ENCODE measurements around the gene SIDT1. TPM values are rescaled to one million over a fixed set of nuclear protein-coding genes. Genes with fewer than 3 reads are reported as not detected.
A peak's percentile ranks its signal among the peaks of the same experiment; 100 is the strongest.

SIDT1 gene
- total and polyA plus RNA-seq, 2 donors (not counting 1 experiment from before 2014, with no cell fraction given): 53.2 to 84.4 TPM

DNA sequence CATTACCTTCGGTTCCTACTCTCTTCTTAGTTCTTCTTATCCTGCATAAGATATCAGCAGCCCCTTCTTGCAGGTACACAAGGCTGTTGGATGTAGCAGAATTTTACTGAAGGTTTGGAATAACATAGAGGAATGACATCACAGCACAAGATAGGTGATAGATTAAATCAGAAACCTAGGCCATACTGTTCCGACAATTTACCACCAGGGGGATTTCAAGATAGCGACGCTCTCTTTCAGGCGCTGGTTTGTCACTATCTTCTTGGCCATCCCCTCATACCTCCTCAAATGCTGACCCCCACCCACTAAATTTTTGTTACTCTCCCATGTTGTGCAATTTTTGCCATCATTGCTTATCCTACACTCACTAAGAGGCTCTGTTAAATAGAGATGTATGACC is 3.5 kb downstream of the SIDT1 start:
- CTCF ChIA-PET: interaction anchor here (0.7 to 4.6 kb wide), 4 partner anchors 11 to 42 kb away, joined by 3 to 24 read pairs (median 5); no protein-coding TSS in a partner anchor

DNA sequence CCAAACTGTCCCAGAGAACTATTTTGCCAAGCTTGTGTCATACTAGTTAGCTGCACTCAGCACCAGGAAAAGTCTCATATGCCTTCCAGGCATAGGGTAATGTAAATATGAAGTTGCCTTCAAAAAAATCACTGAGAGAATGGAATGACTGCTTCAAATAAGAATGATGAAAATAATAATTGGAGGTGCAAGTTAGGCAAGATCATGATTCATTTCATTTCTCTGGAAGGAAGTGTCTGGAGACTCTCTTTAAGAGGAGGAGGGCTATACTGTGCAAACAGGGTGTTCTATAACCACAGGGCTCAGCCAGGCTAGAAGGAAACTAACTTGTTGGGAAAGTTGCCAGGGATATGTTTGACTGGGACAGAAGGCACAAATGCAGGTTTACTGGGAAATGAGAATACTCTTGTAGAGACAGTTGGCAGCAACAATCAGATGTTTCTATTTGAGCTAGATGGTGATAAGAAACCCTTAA is 4.3 kb downstream of the SIDT1 start:
- peak overlapping the region; percentile 21 for H3K27ac Mint-ChIP-seq
- DNase-seq (no peak), ATAC-seq (ENCODE audit: low read depth) (no peak)
- H4K20me1 ChIP-seq (ENCODE audit: control insufficient read depth, insufficient read depth, low read length, poor library complexity, severe bottlenecking): no peaks in the 10 kb centered on the region
- H3K9ac ChIP-seq (ENCODE audit: low read length): no peak overlapping the region
- H3K4me2 ChIP-seq (replicated peaks; ENCODE audit: low read depth, low read length, poor library complexity, severe bottlenecking): no peak overlapping the region
- POLR2A ChIA-PET: interaction anchor here (0.6 kb wide), 1 partner anchor 918 kb away, joined by 5 read pairs; no protein-coding TSS in a partner anchor
- intact Hi-C loops (cut with micrococcal nuclease): loop anchor here (10.0 kb wide), 1 partner anchor 972 kb away; the partner anchor contains the start of genes ATG3 and SLC35A5
- H3K4me3 ChIP-seq (ENCODE audit: control extremely low read depth in 1 of 5, extremely low read depth in 1 of 5, insufficient read depth in 1 of 5, low read depth in 2 of 5, low read length in 4 of 5): no peak overlapping the region
- H3K9me3 ChIP-seq (ENCODE audit: control extremely low read depth in 1 of 3, control insufficient read depth in 2 of 3, insufficient read depth in 1 of 3, low read length in 2 of 3): peaks cover under 1 to 4% (median 3%) of the 10 kb centered on the region in 3 donors
- peaks cover 3 to 13% of the 10 kb centered on the region in 2 experiments for H3K36me3 ChIP-seq (replicated peaks in 1 of 2; ENCODE audit: control extremely low read depth in 1 of 2, control insufficient read depth in 1 of 2, extremely low read depth in 1 of 2, insufficient read depth in 2 of 2, low read length in 1 of 2)
- CTCF ChIA-PET: interaction anchor here (0.7 to 4.6 kb wide), 7 partner anchors 10 to 69 kb away, joined by 3 to 24 read pairs (median 4); no protein-coding TSS in a partner anchor
- H3K9me3 Mint-ChIP-seq (ENCODE audit: insufficient read depth): no peaks in the 10 kb centered on the region
- peaks cover 52% of the 10 kb centered on the region for H3K4me1 Mint-ChIP-seq
- no peak overlapping the region for H2AFZ ChIP-seq (ENCODE audit: insufficient read depth, low read depth, low read length, poor library complexity, severe bottlenecking)
- peaks cover 76% of the 10 kb centered on the region for H3K79me2 ChIP-seq (ENCODE audit: control insufficient read depth, insufficient read depth, low read length)
- no peaks in the 10 kb centered on the region for H3K27me3 Mint-ChIP-seq
- H3K27me3 ChIP-seq (replicated peaks in 1 of 4; ENCODE audit: control extremely low read depth in 1 of 4, control insufficient read depth in 3 of 4, insufficient read depth in 4 of 4, low read length in 3 of 4): no peaks in the 10 kb centered on the region
- no peak for TF ChIP-seq EZH2 (IDR thresholded peaks at IDR 0.05; ENCODE audit: borderline replicate concordance, insufficient read depth, low read depth, low read length, poor library complexity, severe bottlenecking)
- TF ChIP-seq, protein P1, sequence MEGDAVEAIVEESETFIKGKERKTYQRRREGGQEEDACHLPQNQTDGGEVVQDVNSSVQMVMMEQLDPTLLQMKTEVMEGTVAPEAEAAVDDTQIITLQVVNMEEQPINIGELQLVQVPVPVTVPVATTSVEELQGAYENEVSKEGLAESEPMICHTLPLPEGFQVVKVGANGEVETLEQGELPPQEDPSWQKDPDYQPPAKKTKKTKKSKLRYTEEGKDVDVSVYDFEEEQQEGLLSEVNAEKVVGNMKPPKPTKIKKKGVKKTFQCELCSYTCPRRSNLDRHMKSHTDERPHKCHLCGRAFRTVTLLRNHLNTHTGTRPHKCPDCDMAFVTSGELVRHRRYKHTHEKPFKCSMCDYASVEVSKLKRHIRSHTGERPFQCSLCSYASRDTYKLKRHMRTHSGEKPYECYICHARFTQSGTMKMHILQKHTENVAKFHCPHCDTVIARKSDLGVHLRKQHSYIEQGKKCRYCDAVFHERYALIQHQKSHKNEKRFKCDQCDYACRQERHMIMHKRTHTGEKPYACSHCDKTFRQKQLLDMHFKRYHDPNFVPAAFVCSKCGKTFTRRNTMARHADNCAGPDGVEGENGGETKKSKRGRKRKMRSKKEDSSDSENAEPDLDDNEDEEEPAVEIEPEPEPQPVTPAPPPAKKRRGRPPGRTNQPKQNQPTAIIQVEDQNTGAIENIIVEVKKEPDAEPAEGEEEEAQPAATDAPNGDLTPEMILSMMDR (IDR thresholded peaks at IDR 0.05): no peak
- no peak overlapping the region for H3K27ac ChIP-seq (ENCODE audit: low read length in 2 of 2)
- peaks cover 30 to 31% of the 10 kb centered on the region in 2 donors for H3K4me1 ChIP-seq (ENCODE audit: control insufficient read depth in 2 of 2, insufficient read depth in 2 of 2, low read length in 2 of 2)
- H3K4me3 Mint-ChIP-seq: no peak overlapping the region

More for the DNA sequence above, 3.5 kb downstream of the SIDT1 start:
- Histone ChIP-seq H3K4me2 (replicated peaks; ENCODE audit: low read depth, low read length, poor library complexity, severe bottlenecking) (no peak overlapping the region), H3K9ac (ENCODE audit: low read length) (no peak overlapping the region), H3K4me3 (ENCODE audit: control extremely low read depth in 1 of 5, extremely low read depth in 1 of 5, insufficient read depth in 1 of 5, low read depth in 2 of 5, low read length in 4 of 5) (no peak overlapping the region), H3K36me3 (replicated peaks in 1 of 2; ENCODE audit: control extremely low read depth in 1 of 2, control insufficient read depth in 1 of 2, extremely low read depth in 1 of 2, insufficient read depth in 2 of 2, low read length in 1 of 2) (peaks cover 3 to 6% of the 10 kb centered on the region in 2 experiments), H2AFZ (ENCODE audit: insufficient read depth, low read depth, low read length, poor library complexity, severe bottlenecking) (no peak overlapping the region), H3K9me3 (ENCODE audit: control extremely low read depth in 1 of 3, control insufficient read depth in 2 of 3, insufficient read depth in 1 of 3, low read length in 2 of 3) (no peaks in the 10 kb centered on the region), H3K4me1 (ENCODE audit: control insufficient read depth in 2 of 2, insufficient read depth in 2 of 2, low read length in 2 of 2) (peaks cover 35 to 36% of the 10 kb centered on the region in 2 donors), H3K79me2 (ENCODE audit: control insufficient read depth, insufficient read depth, low read length) (peaks cover 69% of the 10 kb centered on the region), H3K27ac (ENCODE audit: low read length in 2 of 2) (no peak overlapping the region), H3K27me3 (replicated peaks in 1 of 4; ENCODE audit: control extremely low read depth in 1 of 4, control insufficient read depth in 3 of 4, insufficient read depth in 4 of 4, low read length in 3 of 4) (no peaks in the 10 kb centered on the region), H4K20me1 (ENCODE audit: control insufficient read depth, insufficient read depth, low read length, poor library complexity, severe bottlenecking) (no peaks in the 10 kb centered on the region)
- POLR2A ChIA-PET: interaction anchor here (0.6 kb wide), 1 partner anchor 919 kb away, joined by 5 read pairs; no protein-coding TSS in a partner anchor
- H3K4me1 Mint-ChIP-seq: peaks cover 58% of the 10 kb centered on the region
- peak overlapping the region; percentile 27 for H3K27ac Mint-ChIP-seq
- no peaks in the 10 kb centered on the region for H3K9me3 Mint-ChIP-seq (ENCODE audit: insufficient read depth)
- DNase-seq: peak; percentile 32
- WGBS (ENCODE audit: insufficient coverage): 84% methylated on average over 4 of the region's 5 CpGs
- H3K27me3 Mint-ChIP-seq: no peaks in the 10 kb centered on the region
- TF ChIP-seq EZH2 (IDR thresholded peaks at IDR 0.05; ENCODE audit: borderline replicate concordance, insufficient read depth, low read depth, low read length, poor library complexity, severe bottlenecking): no peak
- TF ChIP-seq, protein P1 (IDR thresholded peaks at IDR 0.05): peak; percentile 40
- ATAC-seq (ENCODE audit: low read depth): no peak
- intact Hi-C loops (cut with micrococcal nuclease): loop anchor here (10.0 kb wide), 1 partner anchor 971 kb away; the partner anchor contains the start of genes ATG3 and SLC35A5
- no peak overlapping the region for H3K4me3 Mint-ChIP-seq
